ENCODE measurements around the gene PARD3B.

DNA sequence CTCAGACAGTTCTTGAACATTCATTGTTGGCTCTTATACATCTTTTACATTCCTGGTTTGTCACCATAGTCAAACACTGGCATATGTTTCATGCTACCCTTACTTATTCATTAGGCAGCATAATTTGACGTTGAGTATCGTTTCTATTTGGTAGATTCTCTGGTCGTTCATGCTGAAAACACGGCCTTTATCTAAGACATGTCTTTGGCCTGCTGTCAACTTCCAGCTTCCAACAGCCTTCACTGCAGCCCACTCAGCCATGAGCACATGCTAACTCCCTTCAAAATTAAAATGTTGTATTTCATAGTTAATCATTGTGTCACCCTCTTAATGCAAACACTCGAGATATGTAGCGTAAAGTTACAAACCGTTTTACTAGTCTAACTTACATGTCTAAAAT is 644.0 kb downstream of the PARD3B start:
- TF ChIP-seq POLR2A (IDR thresholded peaks at IDR 0.05) = no peak
- TF ChIP-seq, protein P1, sequence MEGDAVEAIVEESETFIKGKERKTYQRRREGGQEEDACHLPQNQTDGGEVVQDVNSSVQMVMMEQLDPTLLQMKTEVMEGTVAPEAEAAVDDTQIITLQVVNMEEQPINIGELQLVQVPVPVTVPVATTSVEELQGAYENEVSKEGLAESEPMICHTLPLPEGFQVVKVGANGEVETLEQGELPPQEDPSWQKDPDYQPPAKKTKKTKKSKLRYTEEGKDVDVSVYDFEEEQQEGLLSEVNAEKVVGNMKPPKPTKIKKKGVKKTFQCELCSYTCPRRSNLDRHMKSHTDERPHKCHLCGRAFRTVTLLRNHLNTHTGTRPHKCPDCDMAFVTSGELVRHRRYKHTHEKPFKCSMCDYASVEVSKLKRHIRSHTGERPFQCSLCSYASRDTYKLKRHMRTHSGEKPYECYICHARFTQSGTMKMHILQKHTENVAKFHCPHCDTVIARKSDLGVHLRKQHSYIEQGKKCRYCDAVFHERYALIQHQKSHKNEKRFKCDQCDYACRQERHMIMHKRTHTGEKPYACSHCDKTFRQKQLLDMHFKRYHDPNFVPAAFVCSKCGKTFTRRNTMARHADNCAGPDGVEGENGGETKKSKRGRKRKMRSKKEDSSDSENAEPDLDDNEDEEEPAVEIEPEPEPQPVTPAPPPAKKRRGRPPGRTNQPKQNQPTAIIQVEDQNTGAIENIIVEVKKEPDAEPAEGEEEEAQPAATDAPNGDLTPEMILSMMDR (IDR thresholded peaks at IDR 0.05) = no peak

All from transverse colon (tissue), 3 donors.